Left ventricle myocardium inferior (tissue), 1 donor: ENCODE data around the gene TLCD4. TPM values are rescaled to one million over a fixed set of nuclear protein-coding genes. Genes with fewer than 3 reads are reported as not detected.

Source experiments
- DNase-seq: peaks from one replicate; pipeline ENCODE4 v3.0.0-alpha.2; 2020
- H3K27ac ChIP-seq: fragments of 200-600 bp; replicated peaks from 2 replicates; pipeline ENCODE4 v1.8.0; 2021
- H3K27me3 ChIP-seq: fragments of 200-600 bp; 2 replicates; pipeline ENCODE4 v1.8.0; 2021; ENCODE audit warnings: low read depth
- H3K36me3 ChIP-seq: fragments of 200-600 bp; 2 replicates; pipeline ENCODE4 v1.8.0; 2021
- H3K4me1 ChIP-seq: fragments of 200-600 bp; 2 replicates; pipeline ENCODE4 v1.8.0; 2021
- H3K4me3 ChIP-seq: fragments of 200-600 bp; 2 replicates; pipeline ENCODE4 v1.8.0; 2021; ENCODE audit warnings: mild to moderate bottlenecking, moderate library complexity
- H3K9me3 ChIP-seq: fragments of 200-600 bp; replicated peaks from 2 replicates; pipeline ENCODE4 v1.8.0; 2021
- CTCF ChIP-seq: fragments of 200-600 bp; IDR thresholded peaks from 2 replicates; pipeline ENCODE4 v1.8.0; 2021; ENCODE audit warnings: antibody characterized with exemption, mild to moderate bottlenecking, borderline replicate concordance
- intact Hi-C: fragments of 100-400 bp; cut with micrococcal nuclease; formaldehyde crosslinking; loops from one replicate; pipeline ENCODE4 v1.11.0; 2022
- total RNA-seq: library from RNA; stranded (reverse); fragmentation: NEBNext Ultra II Directional; extraction: Animal tissue kit (Norgen Biotek cat#: 25700); gene quantifications from one replicate; pipeline ENCODE4 v1.2.1, GENCODE V29; 2021
- donor health status: DM: no; HTN: yes; CAD: no; lungs with severe emphysema.

The TLCD4 gene
- total RNA-seq, 1 donor from 2014 or later, result 75.7 TPM

GRCh38 chr1:95119273-95119672, 2.1 kb downstream of the TLCD4 start:
- Histone ChIP-seq H3K27me3 (no peaks in the 10 kb centered on the region), H3K36me3 (no peaks in the 10 kb centered on the region), H3K9me3 (no peaks in the 10 kb centered on the region), H3K4me3 (peak overlapping the region; percentile 83), H3K27ac (no peak overlapping the region), H3K4me1 (peaks cover 52% of the 10 kb centered on the region)
- DNase-seq, result no peak
- intact Hi-C loops, result loop anchor here (10.0 kb wide), 1 partner anchor 116 kb away; the partner anchor contains the start of gene RWDD3
- no peak for TF ChIP-seq CTCF

GRCh38 chr1:95122151-95122697, 5.1 kb downstream of the TLCD4 start:
- Histone ChIP-seq H3K27me3 (no peaks in the 10 kb centered on the region), H3K4me3 (no peak overlapping the region), H3K4me1 (peaks cover 42% of the 10 kb centered on the region), H3K36me3 (no peaks in the 10 kb centered on the region), H3K27ac (no peak overlapping the region), H3K9me3 (no peaks in the 10 kb centered on the region)
- DNase-seq, result no peak
- intact Hi-C loops, result no loop called here
- TF ChIP-seq CTCF, result no peak

GRCh38 chr1:95124342-95124741, 7.2 kb downstream of the TLCD4 start:
- H3K4me3 ChIP-seq, result no peak overlapping the region

GRCh38 chr1:95126366-95126765, 9.2 kb downstream of the TLCD4 start:
- no peak for DNase-seq
- intact Hi-C loops, result no loop called here
- Histone ChIP-seq H3K27me3 (no peaks in the 10 kb centered on the region), H3K36me3 (no peaks in the 10 kb centered on the region), H3K9me3 (no peaks in the 10 kb centered on the region), H3K4me1 (peaks cover 13% of the 10 kb centered on the region), H3K4me3 (no peak overlapping the region), H3K27ac (no peak overlapping the region)
- TF ChIP-seq CTCF, result no peak

More at GRCh38 chr1:95124342-95124741, 7.2 kb downstream of the TLCD4 start:
- TF ChIP-seq CTCF, result no peak
- no peaks in the 10 kb centered on the region for H3K36me3 ChIP-seq
- no peaks in the 10 kb centered on the region for H3K27me3 ChIP-seq
- H3K9me3 ChIP-seq, result no peaks in the 10 kb centered on the region
- intact Hi-C loops, result no loop called here
- peaks cover 23% of the 10 kb centered on the region for H3K4me1 ChIP-seq
- no peak for DNase-seq
- no peak overlapping the region for H3K27ac ChIP-seq

GRCh38 chr1:95126846-95127245, 9.7 kb downstream of the TLCD4 start:
- Histone ChIP-seq H3K9me3 (no peaks in the 10 kb centered on the region), H3K27ac (no peak overlapping the region), H3K27me3 (no peaks in the 10 kb centered on the region), H3K4me1 (peaks cover 11% of the 10 kb centered on the region), H3K36me3 (no peaks in the 10 kb centered on the region), H3K4me3 (no peak overlapping the region)
- no peak for DNase-seq
- no peak for TF ChIP-seq CTCF
- intact Hi-C loops, result no loop called here
